NCI-H2029 treated with DMSO at 0.1 percent for 48 hours (cell line): ENCODE results near the gene TSPAN5.
"Not testable (repeated sequence)": the region's sequence is repeated elsewhere in the genome, so short reads cannot be mapped to it uniquely, and the experiment has no call there.

ENCODE experiments used
- DNase-seq: peaks from one replicate; lab custom pipeline; 2025; lab: John Stamatoyannopoulos, UW

TSPAN5 gene

GRCh38 chr4:98461121-98461865, 197.1 kb downstream of the TSPAN5 start:
- DNase-seq: not testable (repeated sequence)

- DNase-seq: not testable (repeated sequence)
Observed at GRCh38 chr4:98457422-98457821, 201.0 kb downstream of the TSPAN5 start.

- no peak for DNase-seq
Observed at GRCh38 chr4:98452091-98452490, 206.3 kb downstream of the TSPAN5 start.

DNA sequence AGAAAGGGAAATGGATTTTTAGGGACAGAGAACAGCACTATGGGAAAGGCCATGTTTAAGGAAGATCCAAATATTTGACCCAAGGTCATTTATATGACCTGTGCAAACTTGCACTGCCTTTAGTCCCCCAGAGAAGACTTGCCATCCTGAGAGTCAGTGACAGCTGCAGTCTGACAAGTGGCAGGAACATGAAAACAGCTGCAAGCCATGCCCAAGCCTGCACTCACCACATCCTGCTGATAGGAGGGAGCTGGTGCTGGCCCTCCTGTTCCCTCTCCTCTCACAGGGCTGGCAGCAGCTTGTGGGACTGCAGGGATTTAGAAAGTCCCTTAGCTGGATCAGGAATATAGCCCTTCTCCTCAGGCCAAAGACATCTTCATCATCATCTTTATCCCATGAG, 209.5 kb downstream of the TSPAN5 start:
- DNase-seq: no peak

GRCh38 chr4:98447648-98448047, 210.8 kb downstream of the TSPAN5 start:
- DNase-seq: no peak

GRCh38 chr4:98446499-98447375, 211.7 kb downstream of the TSPAN5 start:
- DNase-seq: no peak

DNA sequence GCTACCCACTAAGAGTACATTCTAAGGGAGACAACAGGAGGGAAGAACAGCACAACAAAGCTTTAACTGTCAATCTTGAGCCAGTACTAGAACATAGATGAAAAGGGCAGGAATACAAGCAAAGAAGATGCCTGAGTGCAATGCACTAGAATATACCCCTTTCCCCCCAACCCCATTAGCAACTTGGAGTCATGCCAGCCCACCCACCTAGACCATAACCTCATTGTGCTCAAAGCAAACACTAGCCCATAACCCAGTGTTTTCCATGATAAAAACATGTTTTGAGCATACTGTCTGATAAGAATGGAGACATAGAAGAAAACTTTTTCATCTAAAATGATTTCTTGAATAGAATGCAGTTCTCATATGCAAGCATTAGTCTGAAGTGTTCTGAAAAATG, 214.0 kb downstream of the TSPAN5 start:
- DNase-seq: no peak

DNA sequence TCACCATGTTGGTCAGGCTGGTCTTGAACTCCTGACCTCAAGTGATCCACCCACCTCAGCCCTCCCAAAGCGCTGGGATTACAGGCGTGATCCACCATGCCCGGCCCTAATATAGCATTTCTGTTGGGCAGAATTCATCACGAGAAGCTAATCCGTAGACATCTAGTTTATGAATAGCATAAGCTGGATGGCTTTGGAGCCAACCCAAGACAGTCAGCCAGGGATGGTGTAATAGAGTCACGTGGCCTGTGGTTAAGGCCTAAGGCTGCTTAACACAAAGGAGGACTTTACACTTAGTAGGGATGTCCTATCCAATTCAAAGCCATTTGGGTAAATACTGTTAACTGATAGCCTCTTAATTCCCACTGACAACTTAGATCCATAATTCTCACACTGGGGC, 223.6 kb downstream of the TSPAN5 start:
- DNase-seq: no peak

- no peak for DNase-seq
Observed at GRCh38 chr4:98433691-98434090, 224.7 kb downstream of the TSPAN5 start.

- DNase-seq: no peak
Observed at GRCh38 chr4:98430708-98431403, 227.6 kb downstream of the TSPAN5 start.

DNA sequence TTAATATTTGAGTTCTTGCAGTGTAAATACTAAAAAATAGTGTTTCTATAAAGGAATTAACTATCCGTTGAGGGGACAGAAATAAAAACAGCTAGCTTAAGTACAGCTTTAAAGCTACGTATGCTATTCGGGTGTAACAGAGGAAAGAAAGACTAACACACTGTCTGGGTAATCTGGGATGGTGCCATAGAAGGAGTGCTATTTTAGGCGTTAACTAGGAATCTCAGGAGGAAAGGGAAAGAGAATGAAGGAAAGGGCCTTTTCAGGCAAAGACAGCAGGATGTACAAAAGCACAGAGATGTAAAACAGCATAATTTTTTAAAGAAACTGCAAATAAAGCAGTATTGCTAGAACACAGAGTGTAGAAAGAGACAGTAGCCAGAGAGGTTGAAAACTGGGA, 235.4 kb downstream of the TSPAN5 start:
- DNase-seq: no peak

- DNase-seq: no peak
Observed at GRCh38 chr4:98421111-98421510, 237.3 kb downstream of the TSPAN5 start.
